GM13976 (cell line): ENCODE measurements around the gene ANKLE2.

Source experiments
- DNase-seq: peaks from one replicate; pipeline ENCODE4 v3.0.0; 2012; ENCODE audit warnings: low spot score
- in situ Hi-C: fragments of 300-500 bp; cut with MboI; formaldehyde crosslinking; loops from one replicate; pipeline ENCODE4 v1.12.0; 2022; ENCODE audit warnings: low sequenced_read_pairs, mixed read lengths, inconsistent platforms; ENCODE audit not compliant: unreplicated experiment
- TF ChIP-seq, protein P1 (sequence below): IDR thresholded peaks from 2 replicates; pipeline ENCODE4 v1.5.1; 2012; ENCODE audit warnings: borderline replicate concordance, mild to moderate bottlenecking; ENCODE audit not compliant: insufficient read depth; ENCODE audit errors: extremely low read depth, missing control alignments, control extremely low read depth

ANKLE2 gene

DNA sequence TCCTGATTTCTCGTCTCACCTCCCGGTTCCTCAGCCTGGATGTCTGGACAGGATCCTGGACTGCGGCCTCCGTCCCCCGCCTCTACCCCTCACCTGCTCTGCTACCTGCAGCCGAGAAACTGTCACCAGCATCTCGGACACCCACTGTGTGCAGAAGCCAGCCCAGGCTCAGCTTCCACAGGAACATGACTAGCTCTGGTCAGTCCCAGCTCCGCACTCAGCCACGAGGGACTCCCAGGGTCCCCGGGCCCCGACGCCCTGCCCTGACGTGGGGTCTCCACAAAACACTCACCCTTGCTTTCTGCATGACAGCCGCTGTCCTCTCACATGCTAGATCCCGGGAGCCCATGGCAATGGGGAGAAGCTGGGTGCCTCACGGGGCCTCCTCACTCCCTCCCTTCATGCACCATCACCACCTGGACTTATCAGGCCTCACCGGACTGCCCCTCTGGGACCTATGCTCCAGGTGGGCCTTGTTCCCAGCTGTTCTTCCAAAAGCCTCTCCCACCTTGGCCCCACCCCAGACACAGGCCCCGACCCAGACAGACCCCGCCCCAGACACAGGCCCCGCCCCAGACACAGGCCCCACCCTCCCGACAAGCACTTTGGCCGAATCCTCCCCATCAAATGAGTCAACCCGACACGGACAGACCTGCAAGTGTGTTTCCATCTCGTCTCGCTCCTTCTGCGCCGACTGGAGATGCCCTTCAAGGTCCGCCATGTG, 26.9 kb upstream of the ANKLE2 start:
- in situ Hi-C loops: no loop called here
- TF ChIP-seq, protein P1, sequence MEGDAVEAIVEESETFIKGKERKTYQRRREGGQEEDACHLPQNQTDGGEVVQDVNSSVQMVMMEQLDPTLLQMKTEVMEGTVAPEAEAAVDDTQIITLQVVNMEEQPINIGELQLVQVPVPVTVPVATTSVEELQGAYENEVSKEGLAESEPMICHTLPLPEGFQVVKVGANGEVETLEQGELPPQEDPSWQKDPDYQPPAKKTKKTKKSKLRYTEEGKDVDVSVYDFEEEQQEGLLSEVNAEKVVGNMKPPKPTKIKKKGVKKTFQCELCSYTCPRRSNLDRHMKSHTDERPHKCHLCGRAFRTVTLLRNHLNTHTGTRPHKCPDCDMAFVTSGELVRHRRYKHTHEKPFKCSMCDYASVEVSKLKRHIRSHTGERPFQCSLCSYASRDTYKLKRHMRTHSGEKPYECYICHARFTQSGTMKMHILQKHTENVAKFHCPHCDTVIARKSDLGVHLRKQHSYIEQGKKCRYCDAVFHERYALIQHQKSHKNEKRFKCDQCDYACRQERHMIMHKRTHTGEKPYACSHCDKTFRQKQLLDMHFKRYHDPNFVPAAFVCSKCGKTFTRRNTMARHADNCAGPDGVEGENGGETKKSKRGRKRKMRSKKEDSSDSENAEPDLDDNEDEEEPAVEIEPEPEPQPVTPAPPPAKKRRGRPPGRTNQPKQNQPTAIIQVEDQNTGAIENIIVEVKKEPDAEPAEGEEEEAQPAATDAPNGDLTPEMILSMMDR: no peak
- no peak for DNase-seq

DNA sequence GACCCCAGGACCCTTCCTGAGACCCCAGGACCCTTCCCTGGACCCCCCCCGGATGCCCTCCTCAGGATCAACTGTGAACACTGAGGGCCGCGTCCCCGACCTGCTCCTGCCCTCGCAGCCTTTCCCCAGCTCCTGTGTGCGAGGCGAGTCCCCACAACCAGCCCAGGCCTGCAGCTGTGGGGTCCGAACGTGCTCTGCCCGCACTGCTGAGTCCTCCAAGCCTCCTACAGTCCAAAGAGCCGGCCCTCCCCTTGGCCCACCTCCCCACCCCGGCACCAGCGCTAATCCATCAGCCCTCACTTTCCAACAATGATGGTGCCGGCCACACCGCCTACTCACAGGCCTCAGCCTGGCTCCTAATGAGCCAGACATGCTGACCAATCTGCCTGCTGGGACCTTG, 26.2 kb upstream of the ANKLE2 start:
- TF ChIP-seq, protein P1: no peak
- DNase-seq: no peak
- in situ Hi-C loops: no loop called here

DNA sequence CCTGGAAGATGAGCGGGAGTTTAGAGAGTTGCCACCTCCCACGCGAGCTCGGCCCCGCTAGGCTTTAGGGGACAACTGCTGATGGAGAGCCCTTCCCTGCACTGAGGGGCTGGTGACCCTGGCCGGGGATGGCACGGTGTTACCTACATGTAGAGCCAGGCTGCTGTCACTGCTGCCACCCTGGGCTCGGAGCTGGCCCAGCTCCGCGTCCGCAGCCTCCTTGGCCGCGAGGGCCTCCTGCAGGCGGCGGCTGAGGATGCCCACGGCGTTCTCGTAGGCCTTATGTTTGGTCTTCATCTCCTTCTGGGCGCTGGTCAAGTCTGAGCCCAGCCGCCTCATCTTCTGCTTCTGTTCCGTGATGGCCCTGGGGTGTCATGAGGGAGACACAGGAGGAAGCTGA, 24.6 kb upstream of the ANKLE2 start:
- DNase-seq: no peak
- in situ Hi-C loops: no loop called here
- TF ChIP-seq, protein P1: no peak

DNA sequence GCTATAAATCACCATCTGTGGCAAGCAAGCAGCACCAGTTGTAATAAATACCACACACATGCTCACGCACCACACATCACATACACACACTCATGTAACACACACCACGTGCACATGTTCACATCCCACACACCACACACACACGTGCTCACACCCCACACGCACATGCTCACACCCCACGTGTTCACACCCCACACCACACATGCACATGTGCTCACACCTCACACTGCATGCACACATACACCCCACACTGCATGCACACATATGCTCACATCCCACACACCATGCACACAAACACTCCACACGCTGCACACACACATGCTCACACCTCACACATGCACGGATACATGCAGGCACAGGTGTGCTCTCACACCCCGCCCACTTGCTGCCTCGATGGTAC, 22.9 kb upstream of the ANKLE2 start:
- in situ Hi-C loops: no loop called here
- TF ChIP-seq, protein P1: no peak
- no peak for DNase-seq

DNA sequence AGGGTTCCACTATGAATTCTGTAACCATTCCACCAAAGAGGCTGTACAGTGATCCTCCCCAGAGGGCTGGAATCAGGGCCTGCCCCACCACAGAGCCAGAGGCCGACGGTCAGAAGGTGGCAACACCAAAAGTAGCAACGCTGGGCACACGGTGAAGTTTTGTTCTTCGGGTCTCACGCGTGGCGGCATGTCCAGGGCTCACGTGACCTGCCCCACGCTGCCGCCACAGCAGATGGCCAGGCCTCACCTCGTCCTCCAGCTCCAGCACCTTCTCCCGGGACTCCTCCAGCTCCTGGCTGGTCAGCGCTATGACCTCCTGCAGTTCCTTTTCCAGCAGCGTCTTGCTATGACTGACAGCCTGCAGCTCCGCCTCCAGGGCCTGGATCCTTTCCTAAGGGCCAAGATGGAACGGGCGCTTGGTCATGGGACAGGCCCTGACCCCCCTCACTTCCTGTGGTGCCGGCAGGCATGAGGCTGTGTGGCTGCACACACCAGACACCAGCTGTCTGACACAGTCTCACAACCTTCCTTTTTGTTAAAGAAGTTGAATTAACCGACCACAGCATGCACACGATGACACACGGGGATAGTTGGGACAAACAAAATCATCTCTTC, 22.4 kb upstream of the ANKLE2 start:
- in situ Hi-C loops: no loop called here
- TF ChIP-seq, protein P1: no peak
- DNase-seq: no peak

DNA sequence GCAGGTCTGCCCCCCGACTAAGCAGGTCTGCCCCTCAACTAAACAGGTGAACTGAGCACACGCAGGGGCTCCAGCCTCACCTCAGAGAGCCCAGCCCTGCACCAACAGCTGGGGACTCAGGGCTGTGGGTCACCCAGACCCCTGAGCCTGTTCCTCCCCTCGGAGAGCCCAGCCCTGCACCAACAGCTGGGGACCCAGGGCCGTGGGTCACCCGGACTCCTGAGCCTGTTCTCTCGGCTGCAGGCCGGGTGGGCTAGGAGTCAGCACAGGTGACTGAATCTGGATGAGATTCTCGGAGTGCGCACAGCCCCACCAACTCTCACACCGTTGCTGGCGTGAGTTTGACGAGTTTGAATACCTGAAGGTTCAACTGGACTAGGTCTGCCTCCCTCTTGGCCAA, 20.3 kb upstream of the ANKLE2 start:
- in situ Hi-C loops: no loop called here
- TF ChIP-seq, protein P1: no peak
- no peak for DNase-seq
